Body of pancreas (tissue), 4 donors: ENCODE results near the gene SLC22A4. TPM values are rescaled to one million over a fixed set of nuclear protein-coding genes. Genes with fewer than 3 reads are reported as not detected.

Experiments used
- ATAC-seq: fragments of 150-250 bp; one replicate; pipeline ENCODE4 v1.9.1; 2016
- DNase-seq, 4 donors: peaks; one replicate each; pipeline ENCODE4 v3.0.0-alpha.2; 2019
- H3K27ac ChIP-seq, 4 donors: fragments of 200-600 bp; sonication (generic); 1 replicate in 3 of 4; 2 replicates in 1 of 4; pipeline versions ENCODE4 v1.5.1 to v1.6.1; 2016 to 2019; ENCODE audit warnings: mild to moderate bottlenecking in 1 of 4, mixed read lengths in 1 of 4, moderate library complexity in 1 of 4
- H3K27me3 ChIP-seq, 2 donors: fragments of 200-600 bp; sonication (generic); one replicate each; pipeline ENCODE4 v1.6.0; 2016; ENCODE audit warnings: mild to moderate bottlenecking in 1 of 2
- H3K36me3 ChIP-seq, 2 donors: fragments of 200-600 bp; sonication (generic); replicated peaks in 1 of 2; 2 replicates each; pipeline ENCODE4 v1.5.1; 2016; ENCODE audit warnings: low read depth in 2 of 2; ENCODE audit not compliant: insufficient read depth in 1 of 2
- H3K4me1 ChIP-seq: fragments of 200-600 bp; sonication (generic); one replicate; pipeline ENCODE4 v1.6.0; 2016
- H3K4me3 ChIP-seq, 2 donors: fragments of 200-600 bp; sonication (generic); 1 replicate in 1 of 2; 2 replicates in 1 of 2; pipeline ENCODE4 v1.5.1; 2016 to 2019
- H3K9me3 ChIP-seq, 3 donors: fragments of 200-600 bp; sonication (generic); 1 replicate in 2 of 3; 2 replicates in 1 of 3; pipeline ENCODE4 v1.5.1; 2016
- CTCF ChIP-seq, 7 experiments: fragments of 450-650 bp in 4 of 7; fragments of 200-600 bp in 3 of 7; sonication (generic) in 3 of 7; IDR thresholded peaks; one replicate each; pipeline ENCODE4 v1.5.1; 2016 to 2019; ENCODE audit warnings: antibody characterized with exemption in 7 of 7
- POLR2A ChIP-seq, 3 donors: fragments of 450-650 bp; IDR thresholded peaks; one replicate each; pipeline ENCODE4 v1.6.1; 2016; ENCODE audit warnings: antibody characterized with exemption in 3 of 3, mild to moderate bottlenecking in 2 of 3
- WGBS, 2 donors: methylation state at CpG; one replicate each; pipeline ENCODE4 v1.1.5; 2017; 5-methylcytosine and 5-hydroxymethylcytosine counted together
- intact Hi-C: fragments of 100-400 bp; cut with DNase I; formaldehyde crosslinking; loops from one replicate; pipeline ENCODE4 v1.15.1; 2023
- total RNA-seq, 2 donors: library from RNA; depleted of rRNA; stranded (reverse); fragments of >200 nt; gene quantifications; one replicate each; pipeline ENCODE4 v1.1.0, GENCODE V29; 2016

The SLC22A4 gene
- total RNA-seq, 2 donors from 2014 or later, result not detected

GRCh38 chr5:132256086-132256782 is 38.0 kb upstream of the SLC22A4 start:
- Histone ChIP-seq H3K27ac (no peak overlapping the region), H3K4me1 (peaks cover 25% of the 10 kb centered on the region), H3K9me3 (no peaks in the 10 kb centered on the region), H3K27me3 (no peaks in the 10 kb centered on the region), H3K36me3 (no peaks in the 10 kb centered on the region), H3K4me3 (no peak overlapping the region)
- 96 to 100% methylated on average over 4 of the region's 4 CpGs for WGBS, 2 donors
- intact Hi-C loops, result no loop called here
- DNase-seq, result peak in 1 of 4 donors; percentile 2
- TF ChIP-seq CTCF (IDR thresholded peaks at IDR 0.05) (no peak), POLR2A (IDR thresholded peaks at IDR 0.05) (no peak)
- ATAC-seq, result no peak

GRCh38 chr5:132256783-132257130 is 37.4 kb upstream of the SLC22A4 start:
- Histone ChIP-seq H3K27me3 (no peaks in the 10 kb centered on the region), H3K36me3 (no peaks in the 10 kb centered on the region), H3K4me1 (peaks cover 28% of the 10 kb centered on the region), H3K4me3 (no peak overlapping the region), H3K9me3 (no peaks in the 10 kb centered on the region), H3K27ac (no peak overlapping the region)
- ATAC-seq (no peak), DNase-seq (peak in 1 of 4 donors; percentile 8)
- WGBS, 2 donors, result 78 to 84% methylated on average over 6 of the region's 6 CpGs
- intact Hi-C loops, result no loop called here
- TF ChIP-seq CTCF (IDR thresholded peaks at IDR 0.05) (no peak), POLR2A (IDR thresholded peaks at IDR 0.05) (no peak)

DNA sequence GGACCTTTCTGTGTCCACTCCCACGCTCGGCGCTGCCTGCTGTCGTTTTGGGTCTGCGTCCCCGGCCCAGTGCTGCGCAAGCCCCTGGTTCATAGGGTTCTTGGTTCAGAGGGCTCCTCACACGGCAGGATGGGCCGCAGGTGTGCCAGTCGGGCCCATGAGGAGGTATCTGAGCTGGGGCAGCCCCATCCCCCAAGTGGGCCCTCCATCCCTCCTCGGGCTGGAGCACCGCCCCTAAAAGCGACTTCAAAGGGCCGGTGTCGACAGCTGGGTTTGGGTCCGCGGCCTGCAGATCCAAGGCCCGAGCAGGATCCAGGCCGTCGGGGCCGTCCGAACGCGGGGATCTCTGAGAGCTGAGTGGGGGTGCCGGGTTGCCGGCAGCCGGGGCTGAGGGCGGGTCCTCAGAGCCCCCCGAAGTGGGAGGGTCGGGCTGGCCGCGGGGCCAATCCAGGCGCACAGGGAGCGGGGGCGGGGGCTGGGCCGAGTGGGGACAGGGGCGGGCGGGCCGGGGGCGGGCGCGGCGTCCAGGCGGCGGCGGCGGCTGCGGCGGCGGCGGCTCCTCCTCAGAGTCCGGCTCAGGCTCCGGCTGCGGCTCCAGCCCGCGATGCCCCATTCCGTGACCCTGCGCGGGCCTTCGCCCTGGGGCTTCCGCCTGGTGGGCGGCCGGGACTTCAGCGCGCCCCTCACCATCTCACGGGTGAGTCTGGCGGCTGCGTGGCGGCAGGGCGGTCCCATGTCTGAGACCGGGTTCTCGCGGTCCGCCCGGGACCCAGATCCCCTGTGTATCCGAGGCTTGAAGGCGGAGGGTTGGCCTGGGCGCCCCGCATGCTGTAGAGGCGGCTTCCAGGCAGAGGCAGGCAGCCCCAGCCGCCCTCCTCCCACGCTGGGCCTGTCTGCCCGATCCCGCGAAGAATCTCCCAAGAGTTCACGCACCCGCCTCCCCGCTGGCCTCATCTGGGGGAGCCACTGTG is 36.8 kb upstream of the SLC22A4 start, which contains the start of gene PDLIM4:
PDLIM4 (plus strand) TSS at position 566 of the 971 bp plus-strand sequence; CDS start at position 605, 39 bp downstream.
- H3K9me3 ChIP-seq, result no peaks in the 10 kb centered on the region
- peak in 3 of 4 donors; percentile 20 to 59 (median 26) for DNase-seq
- peak within 1 kb of the TSS in 2 of 4 donors; percentile 45 to 55 for H3K27ac ChIP-seq
- peaks cover 28% of the 10 kb centered on the region for H3K4me1 ChIP-seq
- 23 to 87% methylated on average over 10 to 83 of the region's 88 CpGs for WGBS, 2 donors
- no peaks in the 10 kb centered on the region for H3K36me3 ChIP-seq
- H3K4me3 ChIP-seq, result no peak within 1 kb of the TSS
- no peaks in the 10 kb centered on the region for H3K27me3 ChIP-seq
- ATAC-seq, result no peak
- intact Hi-C loops, result no loop called here
- TF ChIP-seq POLR2A (IDR thresholded peaks at IDR 0.05) (no peak), CTCF (IDR thresholded peaks at IDR 0.05) (no peak)

- H3K27me3 ChIP-seq, result no peaks in the 10 kb centered on the region
- 66 to 77% methylated on average over 8 to 19 of the region's 19 CpGs for WGBS, 2 donors
- intact Hi-C loops, result no loop called here
- H3K36me3 ChIP-seq, result no peaks in the 10 kb centered on the region
- TF ChIP-seq POLR2A (IDR thresholded peaks at IDR 0.05) (no peak), CTCF (IDR thresholded peaks at IDR 0.05) (no peak)
- peak overlapping the region in 2 of 4 donors; percentile 45 to 55 for H3K27ac ChIP-seq
- H3K4me1 ChIP-seq, result peaks cover 28% of the 10 kb centered on the region
- DNase-seq (peak in 1 of 4 donors; percentile 5), ATAC-seq (no peak)
- H3K4me3 ChIP-seq, result no peak overlapping the region
- H3K9me3 ChIP-seq, result no peaks in the 10 kb centered on the region
Measured at GRCh38 chr5:132258102-132259068, 35.8 kb upstream of the SLC22A4 start.
